ENCODE results near the gene CDH4. TPM values are rescaled to one million over a fixed set of nuclear protein-coding genes. Genes with fewer than 3 reads are reported as not detected.

CDH4 gene
- total and polyA plus RNA-seq, 2 donors (not counting 1 experiment from before 2014, with no cell fraction given): not detected

- H3K9me3 Mint-ChIP-seq (ENCODE audit: insufficient read depth): peaks cover 11% of the 10 kb centered on the region
Observed at GRCh38 chr20:61753316-61753942, 501.4 kb downstream of the CDH4 start.

More at GRCh38 chr20:61753316-61753942, 501.4 kb downstream of the CDH4 start:
- H3K36me3 ChIP-seq (replicated peaks in 1 of 2; ENCODE audit: control extremely low read depth in 1 of 2, control insufficient read depth in 1 of 2, extremely low read depth in 1 of 2, insufficient read depth in 2 of 2, low read length in 1 of 2): no peaks in the 10 kb centered on the region
- Mint-ChIP-seq H3K27me3 (no peaks in the 10 kb centered on the region), H3K27ac (no peak overlapping the region), H3K4me1 (no peaks in the 10 kb centered on the region), H3K4me3 (no peak overlapping the region)
- ChIA-PET CTCF (no interaction called here), POLR2A (no interaction called here)
- peaks cover 0 to 18% (median 1%) of the 10 kb centered on the region in 3 donors for H3K9me3 ChIP-seq (ENCODE audit: control extremely low read depth in 1 of 3, control insufficient read depth in 2 of 3, insufficient read depth in 1 of 3, low read length in 2 of 3)
- TF ChIP-seq CTCF (IDR thresholded peaks at IDR 0.05) (no peak), EZH2 (IDR thresholded peaks at IDR 0.05; ENCODE audit: borderline replicate concordance, insufficient read depth, low read depth, low read length, poor library complexity, severe bottlenecking) (no peak)
- H2AFZ ChIP-seq (ENCODE audit: insufficient read depth, low read depth, low read length, poor library complexity, severe bottlenecking): no peak overlapping the region
- no peaks in the 10 kb centered on the region for H3K4me1 ChIP-seq (ENCODE audit: control insufficient read depth in 2 of 2, insufficient read depth in 2 of 2, low read length in 2 of 2)
- no peak overlapping the region for H3K4me2 ChIP-seq (replicated peaks; ENCODE audit: low read depth, low read length, poor library complexity, severe bottlenecking)
- H3K27ac ChIP-seq (ENCODE audit: low read length in 2 of 2): no peak overlapping the region
- DNase-seq (no peak), ATAC-seq (ENCODE audit: low read depth) (no peak)
- intact Hi-C loops (cut with micrococcal nuclease): no loop called here
- H3K4me3 ChIP-seq (ENCODE audit: control extremely low read depth in 1 of 5, extremely low read depth in 1 of 5, insufficient read depth in 1 of 5, low read depth in 2 of 5, low read length in 4 of 5): no peak overlapping the region
- H4K20me1 ChIP-seq (ENCODE audit: control insufficient read depth, insufficient read depth, low read length, poor library complexity, severe bottlenecking): no peaks in the 10 kb centered on the region
- H3K9ac ChIP-seq (ENCODE audit: low read length): no peak overlapping the region
- H3K79me2 ChIP-seq (ENCODE audit: control insufficient read depth, insufficient read depth, low read length): no peaks in the 10 kb centered on the region
- WGBS (ENCODE audit: insufficient coverage): 71% methylated on average over 9 of the region's 12 CpGs
- H3K27me3 ChIP-seq (replicated peaks in 1 of 4; ENCODE audit: control extremely low read depth in 1 of 4, control insufficient read depth in 3 of 4, insufficient read depth in 4 of 4, low read length in 3 of 4): no peaks in the 10 kb centered on the region

All from B cell (primary cell).